H1 (cell line): ENCODE measurements around the gene POLR2M. TPM values are rescaled to one million over a fixed set of nuclear protein-coding genes. Genes with fewer than 3 reads are reported as not detected.

Experiments used
- CTCF ChIA-PET: fragments of 300-600 bp; sonication (Branson Sonifier 250); formaldehyde crosslinking; loops from one replicate; lab custom pipeline; 2021; ENCODE audit not compliant: partially characterized antibody; lab: Charles Lee
- POLR2A ChIA-PET: fragments of 300-600 bp; sonication (Branson Sonifier 250); formaldehyde crosslinking; loops from one replicate; lab custom pipeline; 2021; ENCODE audit warnings: inconsistent platforms; ENCODE audit not compliant: partially characterized antibody; lab: Charles Lee
- DNase-seq, 2 experiments: peaks; one replicate each; pipeline versions ENCODE4 v3.0.0 to v3.0.0-alpha.2; 2010 to 2022; ENCODE audit warnings: low spot score in 2 of 2, low read depth in 1 of 2, mixed read lengths in 1 of 2
- FAIRE-seq: peaks from 2 replicates; lab custom pipeline; 2011; peaks lifted over from hg19 to GRCh38; lab: Jason Lieb, UNC
- H2AFZ ChIP-seq: 2 replicates; pipeline ENCODE4 v1.8.1; 2012; ENCODE audit warnings: low read length, inconsistent platforms
- H2AK5ac ChIP-seq: 2 replicates; pipeline ENCODE4 v1.6.1; 2013; ENCODE audit warnings: low read depth, low read length
- H2BK120ac ChIP-seq: replicated peaks from 2 replicates; pipeline ENCODE3; 2013; ENCODE audit warnings: low read depth, low read length, inconsistent platforms
- H2BK12ac ChIP-seq: 2 replicates; pipeline ENCODE4 v1.6.1; 2013; ENCODE audit warnings: low read depth, low read length
- H2BK15ac ChIP-seq: 2 replicates; pipeline ENCODE4 v1.6.1; 2013; ENCODE audit warnings: low read length
- H2BK20ac ChIP-seq: 2 replicates; pipeline ENCODE4 v1.6.1; 2013; ENCODE audit warnings: low read length
- H2BK5ac ChIP-seq: 2 replicates; pipeline ENCODE4 v1.6.1; 2013; ENCODE audit warnings: low read depth, low read length
- H3K14ac ChIP-seq: 2 replicates; pipeline ENCODE4 v1.6.1; 2013; ENCODE audit warnings: inconsistent platforms; ENCODE audit not compliant: insufficient read length
- H3K18ac ChIP-seq: 2 replicates; pipeline ENCODE4 v1.6.1; 2013; ENCODE audit warnings: low read length; ENCODE audit errors: extremely low read depth
- H3K23ac ChIP-seq: 2 replicates; pipeline ENCODE4 v1.6.1; 2013; ENCODE audit warnings: inconsistent platforms; ENCODE audit not compliant: insufficient read length
- H3K23me2 ChIP-seq: 2 replicates; pipeline ENCODE4 v1.6.1; 2013; ENCODE audit warnings: low read depth, low read length
- H3K27ac ChIP-seq: 2 replicates; pipeline ENCODE4 v1.6.1; 2011; ENCODE audit warnings: low read depth, low read length, inconsistent platforms
- H3K27me3 ChIP-seq, 4 experiments: replicated peaks in 1 of 4; 1 replicate in 1 of 4; 2 replicates in 3 of 4; pipeline versions ENCODE4 v1.6.1 to v1.8.1; 2011 to 2013; ENCODE audit warnings: low read length in 3 of 4, mild to moderate bottlenecking in 3 of 4, inconsistent platforms in 2 of 4, mixed read lengths in 2 of 4, moderate library complexity in 1 of 4; ENCODE audit not compliant: control insufficient read depth in 3 of 4, insufficient read depth in 3 of 4; ENCODE audit errors: extremely low read depth in 1 of 4
- H3K36me3 ChIP-seq, 4 experiments: 2 replicates each; pipeline versions ENCODE4 v1.6.1 to v1.8.1; 2011 to 2013; ENCODE audit warnings: mild to moderate bottlenecking in 4 of 4, low read length in 3 of 4, moderate library complexity in 2 of 4, control low read depth in 1 of 4, inconsistent platforms in 1 of 4; ENCODE audit not compliant: insufficient read depth in 4 of 4, control insufficient read depth in 2 of 4
- H3K4ac ChIP-seq: replicated peaks from 2 replicates; pipeline ENCODE3; 2013; ENCODE audit warnings: low read length, low read depth, mixed read lengths, inconsistent platforms; ENCODE audit not compliant: insufficient read length
- H3K4me1 ChIP-seq, 4 experiments: replicated peaks in 1 of 4; 1 replicate in 1 of 4; 2 replicates in 3 of 4; pipeline versions ENCODE4 v1.6.1 to v1.8.1; 2011 to 2013; ENCODE audit warnings: low read length in 3 of 4, inconsistent platforms in 2 of 4, mixed read lengths in 1 of 4; ENCODE audit not compliant: insufficient read depth in 4 of 4, control insufficient read depth in 3 of 4
- H3K4me2 ChIP-seq, 2 experiments: 2 replicates each; pipeline versions ENCODE4 v1.6.1 to v1.8.1; 2011 to 2013; ENCODE audit warnings: low read depth in 2 of 2, low read length in 2 of 2, control low read depth in 1 of 2, inconsistent platforms in 1 of 2, mild to moderate bottlenecking in 1 of 2; ENCODE audit not compliant: insufficient read depth in 1 of 2
- H3K4me3 ChIP-seq, 4 experiments: fragments of 200-600, 300-600 bp in 1 of 4; sonication (generic), shearing (Covaris generic), sonication (Bioruptor Twin) in 1 of 4; 2 replicates each; pipeline versions ENCODE4 v1.5.1 to v1.8.1; 2011 to 2016; ENCODE audit warnings: low read length in 4 of 4, low read depth in 3 of 4, control low read depth in 2 of 4, inconsistent platforms in 2 of 4, mild to moderate bottlenecking in 2 of 4, mixed read lengths in 1 of 4, moderate library complexity in 1 of 4; ENCODE audit not compliant: insufficient read depth in 2 of 4; ENCODE audit errors: extremely low read depth in 1 of 4
- H3K56ac ChIP-seq: replicated peaks from 2 replicates; pipeline ENCODE3; 2013; ENCODE audit warnings: low read depth, mild to moderate bottlenecking, mixed read lengths, low read length, inconsistent platforms; ENCODE audit not compliant: insufficient read length
- H3K79me1 ChIP-seq: 2 replicates; pipeline ENCODE4 v1.6.1; 2013; ENCODE audit warnings: low read depth, low read length, control low read depth
- H3K79me2 ChIP-seq, 2 experiments: 2 replicates each; pipeline versions ENCODE4 v1.6.1 to v1.8.1; 2012 to 2013; ENCODE audit warnings: low read length in 2 of 2, mild to moderate bottlenecking in 2 of 2, inconsistent platforms in 1 of 2; ENCODE audit not compliant: insufficient read depth in 2 of 2, control insufficient read depth in 1 of 2
- H3K9ac ChIP-seq, 4 experiments: replicated peaks in 1 of 4; 1 replicate in 1 of 4; 2 replicates in 3 of 4; pipeline versions ENCODE4 v1.6.1 to v1.8.1; 2011 to 2013; ENCODE audit warnings: low read depth in 3 of 4, low read length in 3 of 4, control low read depth in 2 of 4, mild to moderate bottlenecking in 2 of 4, moderate library complexity in 2 of 4, inconsistent platforms in 1 of 4; ENCODE audit errors: extremely low read depth in 1 of 4
- H3K9me3 ChIP-seq, 2 experiments: 2 replicates each; pipeline versions ENCODE4 v1.6.1 to v1.8.1; 2012 to 2013; ENCODE audit warnings: mild to moderate bottlenecking in 2 of 2, moderate library complexity in 2 of 2, control low read depth in 1 of 2, inconsistent platforms in 1 of 2, low read depth in 1 of 2, low read length in 1 of 2, mixed read lengths in 1 of 2; ENCODE audit not compliant: insufficient read depth in 2 of 2
- H4K20me1 ChIP-seq, 2 experiments: replicated peaks in 1 of 2; 2 replicates each; pipeline versions ENCODE3 to v1.8.1; 2011 to 2013; ENCODE audit warnings: inconsistent platforms in 2 of 2, low read length in 2 of 2, mild to moderate bottlenecking in 1 of 2; ENCODE audit not compliant: insufficient read depth in 2 of 2, control insufficient read depth in 1 of 2
- H4K5ac ChIP-seq: 2 replicates; pipeline ENCODE4 v1.6.1; 2013; ENCODE audit warnings: low read length, low read depth, mixed read lengths, inconsistent platforms; ENCODE audit not compliant: insufficient read length
- H4K8ac ChIP-seq: 2 replicates; pipeline ENCODE4 v1.8.0; 2013; ENCODE audit warnings: mild to moderate bottlenecking, moderate library complexity, low read length, inconsistent platforms; ENCODE audit not compliant: insufficient read depth; ENCODE audit errors: extremely low read depth
- H4K91ac ChIP-seq: replicated peaks from 2 replicates; pipeline ENCODE3; 2013; ENCODE audit warnings: low read length, mixed read lengths, inconsistent platforms; ENCODE audit not compliant: insufficient read length
- KDM1A ChIP-seq: fragments of 200-600, 300-600 bp; sonication (generic); IDR thresholded peaks from 2 replicates; pipeline ENCODE4 v1.7.1; 2016; ENCODE audit warnings: mild to moderate bottlenecking, low read length, borderline replicate concordance
- SAP30 ChIP-seq: fragments of 300-600 bp; sonication (generic); IDR thresholded peaks from 2 replicates; pipeline ENCODE4 v1.7.1; 2012; ENCODE audit warnings: low read length, moderate library complexity, mild to moderate bottlenecking, inconsistent platforms; ENCODE audit not compliant: insufficient read depth, insufficient replicate concordance
- SIRT6 ChIP-seq: IDR thresholded peaks from one replicate; pipeline ENCODE4 v1.7.1; 2012; ENCODE audit warnings: low read length, inconsistent platforms
- WGBS, 2 experiments: shearing (Covaris generic) in 1 of 2; methylation state at CpG; one replicate each; pipeline versions ENCODE4 v1.1.6 to v1.1.7; 2013 to 2015; ENCODE audit warnings: low lambda C conversion rate in 2 of 2, mixed read lengths in 2 of 2, inconsistent platforms in 1 of 2, low coverage in 1 of 2, missing lambda C conversion rate in 1 of 2; ENCODE audit not compliant: insufficient replicate concordance in 2 of 2, insufficient coverage in 1 of 2, insufficient read length in 1 of 2; ENCODE audit errors: extremely low coverage in 1 of 2, missing lambda C conversion rate in 1 of 2; 5-methylcytosine and 5-hydroxymethylcytosine counted together
- polyA plus RNA-seq, 7 experiments: library from polyadenylated mRNA; depleted of rRNA in 3 of 7; stranded (reverse) in 5 of 7; unstranded in 2 of 7; fragments of >200 nt in 5 of 7; fragments of 200-250 nt in 2 of 7; gene quantifications; 1 replicate in 5 of 7; 2 replicates in 1 of 7; 4 replicates in 1 of 7; pipeline versions ENCODE4 v1.2.1 to v1.2.3, GENCODE V29; 2011 to 2013; ENCODE audit warnings: missing spikeins in 2 of 7, mixed read lengths in 2 of 7
- total RNA-seq: library from RNA; stranded (reverse); fragmentation: NEBNext Ultra II Directional; extraction: Animal tissue kit (Norgen Biotek cat#: 25700); gene quantifications from 2 replicates; pipeline ENCODE4 v1.2.1, GENCODE V29; 2021

POLR2M gene
- total and polyA plus RNA-seq, 2 of the 8 experiments (the other 6 are each of a cell fraction or from before 2014, with no cell fraction given): 32.7 to 55.1 TPM

DNA sequence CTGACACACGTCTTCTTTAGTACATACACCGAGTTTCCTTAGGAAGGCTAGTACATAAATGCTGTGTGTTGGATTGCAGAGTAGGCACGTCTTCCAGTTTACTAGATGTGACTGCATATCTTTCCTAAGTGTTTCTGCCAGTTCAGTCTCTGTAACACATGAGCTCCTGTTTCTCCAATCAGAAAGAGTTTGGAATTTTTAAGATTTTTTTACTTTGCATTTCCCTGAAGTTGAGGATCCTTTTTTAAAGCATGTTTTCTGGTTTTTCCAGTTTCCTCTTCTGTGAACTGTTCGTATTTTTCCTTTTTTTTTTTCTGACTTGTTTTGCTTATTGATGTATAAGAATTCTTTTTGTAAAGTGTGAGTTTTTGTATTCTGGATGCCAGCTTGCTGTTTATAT is 7.5 kb upstream of the POLR2M start:
- H2BK20ac ChIP-seq: no peak overlapping the region
- H3K9ac ChIP-seq: no peak overlapping the region
- no peaks in the 10 kb centered on the region for H3K23me2 ChIP-seq
- H3K56ac ChIP-seq: no peak overlapping the region
- FAIRE-seq (no peak), DNase-seq (no peak)
- H3K79me1 ChIP-seq: no peaks in the 10 kb centered on the region
- H2AK5ac ChIP-seq: no peak overlapping the region
- peaks cover 0 to 3% (median 1%) of the 10 kb centered on the region in 4 experiments; a peak in 5 of 7 replicates for H3K27me3 ChIP-seq
- no peak overlapping the region for H2BK5ac ChIP-seq
- H3K4me2 ChIP-seq: no peak overlapping the region
- no peak overlapping the region for H3K4ac ChIP-seq
- ChIA-PET POLR2A (no interaction called here), CTCF (interaction anchor here (0.7 kb wide), 1 partner anchor 155 kb away, joined by 5 read pairs; no protein-coding TSS in a partner anchor)
- no peak overlapping the region for H2BK120ac ChIP-seq
- no peaks in the 10 kb centered on the region for H3K9me3 ChIP-seq
- no peak overlapping the region for H3K4me3 ChIP-seq
- no peaks in the 10 kb centered on the region for H3K36me3 ChIP-seq
- WGBS, 2 experiments: 81% methylated on average over 4 of the region's 4 CpGs; no CpG with 5 or more reads in 1 of the 2 experiments
- H4K8ac ChIP-seq: no peak overlapping the region
- H3K27ac ChIP-seq: no peak overlapping the region
- no peaks in the 10 kb centered on the region for H4K20me1 ChIP-seq
- H4K91ac ChIP-seq: no peak overlapping the region
- no peaks in the 10 kb centered on the region for H3K4me1 ChIP-seq
- H2AFZ ChIP-seq: no peak overlapping the region
- H3K18ac ChIP-seq: no peak overlapping the region
- no peak overlapping the region for H4K5ac ChIP-seq
- H2BK12ac ChIP-seq: no peak overlapping the region
- no peak overlapping the region for H3K23ac ChIP-seq
- H2BK15ac ChIP-seq: no peak overlapping the region
- no peaks in the 10 kb centered on the region for H3K79me2 ChIP-seq
- H3K14ac ChIP-seq: no peak overlapping the region
- TF ChIP-seq SAP30 (no peak), KDM1A (no peak), SIRT6 (no peak)
